ENCODE measurements around the gene ACTN4. TPM values are rescaled to one million over a fixed set of nuclear protein-coding genes. Genes with fewer than 3 reads are reported as not detected.

Gene ACTN4
- total and polyA plus RNA-seq, 11 donors: 100 to 307 (median 149) TPM

GRCh38 chr19:38671654-38672053 is 24.2 kb downstream of the ACTN4 start:
- Histone ChIP-seq H3K27me3 (no peaks in the 10 kb centered on the region), H3K9me3 (no peaks in the 10 kb centered on the region), H3K27ac (peak overlapping the region; percentile 81 to 99 (median 96)), H3K36me3 (peaks cover 0 to 10% (median 0%) of the 10 kb centered on the region in 9 donors), H3K4me1 (peaks cover 56 to 97% (median 92%) of the 10 kb centered on the region in 12 donors), H3K4me3 (peak overlapping the region in 1 of 12 donors; percentile 7)
- no peak for TF ChIP-seq CTCF (IDR thresholded peaks at IDR 0.05)
- TF ChIP-seq POLR2A (IDR thresholded peaks at IDR 0.05): no peak
- DNase-seq (peak in 1 of 5 donors; percentile 41), ATAC-seq (peak in 3 of 4 donors; percentile 7 to 15 (median 7))
- WGBS, 4 donors: 23 to 34% (median 24%) methylated on average over 4 of the region's 4 CpGs
- intact Hi-C loops (cut with DNase I): no loop called here

GRCh38 chr19:38673030-38673429 is 25.6 kb downstream of the ACTN4 start:
- H3K36me3 ChIP-seq: peaks cover 0 to 18% (median 12%) of the 10 kb centered on the region in 9 donors
- no peaks in the 10 kb centered on the region for H3K9me3 ChIP-seq
- peaks cover 52 to 97% (median 92%) of the 10 kb centered on the region in 12 donors for H3K4me1 ChIP-seq
- TF ChIP-seq CTCF (IDR thresholded peaks at IDR 0.05) (no peak), POLR2A (IDR thresholded peaks at IDR 0.05) (no peak)
- H3K27me3 ChIP-seq: no peaks in the 10 kb centered on the region
- ATAC-seq (no peak), DNase-seq (no peak)
- intact Hi-C loops (cut with DNase I): no loop called here
- peak overlapping the region; percentile 1 to 99 (median 95) for H3K27ac ChIP-seq
- WGBS, 4 donors: 82 to 90% (median 87%) methylated on average over 4 of the region's 4 CpGs
- H3K4me3 ChIP-seq: no peak overlapping the region

- no peak overlapping the region for H3K4me3 ChIP-seq
- H3K27me3 ChIP-seq: no peaks in the 10 kb centered on the region
- peaks cover 0 to 15% (median 4%) of the 10 kb centered on the region in 9 donors for H3K36me3 ChIP-seq
- H3K4me1 ChIP-seq: peaks cover 52 to 97% (median 89%) of the 10 kb centered on the region in 12 donors
- peak in 2 of 5 donors; percentile 54 to 60 for DNase-seq
- peak in 1 of 2 donors; percentile 38 for TF ChIP-seq POLR2A (IDR thresholded peaks at IDR 0.05)
- TF ChIP-seq CTCF (IDR thresholded peaks at IDR 0.05): no peak
- peak; percentile 72 to 84 (median 78) for ATAC-seq
- no peaks in the 10 kb centered on the region for H3K9me3 ChIP-seq
- 46 to 62% (median 54%) methylated on average over 16 of the region's 16 CpGs for WGBS, 4 donors
- intact Hi-C loops (cut with DNase I): no loop called here
- peak overlapping the region; percentile 83 to 96 (median 90) for H3K27ac ChIP-seq
Measured at GRCh38 chr19:38674388-38675171, 27.1 kb downstream of the ACTN4 start.

GRCh38 chr19:38675611-38676010 is 28.2 kb downstream of the ACTN4 start:
- H3K36me3 ChIP-seq: peaks cover 0 to 17% (median 7%) of the 10 kb centered on the region in 9 donors
- H3K27ac ChIP-seq: peak overlapping the region; percentile 83 to 96 (median 90)
- intact Hi-C loops (cut with DNase I): no loop called here
- WGBS, 4 donors: 76 to 80% (median 78%) methylated on average over 5 of the region's 5 CpGs
- H3K4me1 ChIP-seq: peaks cover 45 to 97% (median 88%) of the 10 kb centered on the region in 12 donors
- no peak for TF ChIP-seq POLR2A (IDR thresholded peaks at IDR 0.05)
- TF ChIP-seq CTCF (IDR thresholded peaks at IDR 0.05): peak in 1 of 12 donors; percentile 17
- H3K9me3 ChIP-seq: no peaks in the 10 kb centered on the region
- H3K27me3 ChIP-seq: no peaks in the 10 kb centered on the region
- no peak overlapping the region for H3K4me3 ChIP-seq
- ATAC-seq (peak; percentile 4 to 23 (median 10)), DNase-seq (no peak)

Data from heart left ventricle (tissue), 16 donors.